HepG2 (cell line): ENCODE results near the gene ACTN1. TPM values are rescaled to one million over a fixed set of nuclear protein-coding genes. Genes with fewer than 3 reads are reported as not detected.

ENCODE experiments used
- EED ChIP-seq: sonication (generic); formaldehyde crosslinking; IDR thresholded peaks from 2 replicates; pipeline ENCODE4 v1.5.0; 2020; ENCODE audit warnings: mild to moderate bottlenecking, missing genetic modification reagents
- EP300 ChIP-seq, 3 experiments: sonication (generic) in 1 of 3; formaldehyde crosslinking in 1 of 3; IDR thresholded peaks; 2 replicates each; pipeline versions ENCODE4 v1.5.1 to v1.6.1; 2011 to 2020; ENCODE audit warnings: low read depth in 2 of 3, low read length in 2 of 3, borderline replicate concordance in 1 of 3, improper control_type of control experiment in 1 of 3, mild to moderate bottlenecking in 1 of 3, missing genetic modification reagents in 1 of 3, moderate library complexity in 1 of 3
- ERF ChIP-seq: IDR thresholded peaks from 2 replicates; pipeline ENCODE4 v1.6.1; 2018; ENCODE audit warnings: missing biosample characterization, missing genetic modification reagents
- FOXK2 ChIP-seq: fragments of 450-650 bp; IDR thresholded peaks from 2 replicates; pipeline ENCODE4 v1.6.1; 2016
- KDM5B ChIP-seq: sonication (generic); formaldehyde crosslinking; IDR thresholded peaks from 2 replicates; pipeline ENCODE4 v1.4.0; 2020; ENCODE audit warnings: missing genetic modification reagents, mild to moderate bottlenecking, borderline replicate concordance
- KMT2A ChIP-seq: sonication (generic); formaldehyde crosslinking; IDR thresholded peaks from 2 replicates; pipeline ENCODE4 v1.4.0; 2020; ENCODE audit warnings: missing genetic modification reagents
- NR2F1 ChIP-seq, 2 experiments: fragments of 450-650 bp in 1 of 2; formaldehyde crosslinking in 1 of 2; IDR thresholded peaks; 2 replicates each; pipeline versions ENCODE4 v1.5.0 to v1.6.1; 2016 to 2020; ENCODE audit warnings: mild to moderate bottlenecking in 1 of 2, missing compliant biosample characterization in 1 of 2, missing genetic modification reagents in 1 of 2, moderate library complexity in 1 of 2
- PITX1 ChIP-seq: sonication (generic); formaldehyde crosslinking; IDR thresholded peaks from 2 replicates; pipeline ENCODE4 v1.5.1; 2020; ENCODE audit warnings: mild to moderate bottlenecking, missing genetic modification reagents
- RBM39 ChIP-seq: fragments of 200-400 bp; formaldehyde crosslinking; IDR thresholded peaks from one replicate; pipeline ENCODE4 v1.6.1; 2018; ENCODE audit warnings: antibody characterized with exemption, mild to moderate bottlenecking, low read depth, low read length; ENCODE audit not compliant: poor library complexity, severe bottlenecking
- SMAD9 ChIP-seq: sonication (generic); formaldehyde crosslinking; IDR thresholded peaks from 2 replicates; pipeline ENCODE4 v1.5.1; 2020; ENCODE audit warnings: mild to moderate bottlenecking, missing genetic modification reagents
- SMYD3 ChIP-seq: sonication (generic); formaldehyde crosslinking; IDR thresholded peaks from 2 replicates; pipeline ENCODE4 v1.8.1; 2023; ENCODE audit warnings: mild to moderate bottlenecking, missing genetic modification reagents
- SOX5 ChIP-seq: IDR thresholded peaks from 2 replicates; pipeline ENCODE4 v1.6.1; 2016; ENCODE audit warnings: borderline replicate concordance
- SRY ChIP-seq: sonication (generic); formaldehyde crosslinking; IDR thresholded peaks from 2 replicates; pipeline ENCODE4 v1.8.0; 2022; ENCODE audit warnings: mild to moderate bottlenecking, missing genetic modification reagents
- TBX2 ChIP-seq: sonication (generic); formaldehyde crosslinking; IDR thresholded peaks from 2 replicates; pipeline ENCODE4 v1.5.0; 2020; ENCODE audit warnings: missing genetic modification reagents, mild to moderate bottlenecking, borderline replicate concordance
- ZNF256 ChIP-seq: sonication (generic); formaldehyde crosslinking; conservative IDR thresholded peaks from 2 replicates; pipeline ENCODE4 v1.4.0; 2020; ENCODE audit warnings: missing genetic modification reagents
- ZNF264 ChIP-seq: sonication (generic); formaldehyde crosslinking; IDR thresholded peaks from 2 replicates; pipeline ENCODE4 v1.4.0; 2020; ENCODE audit warnings: missing genetic modification reagents
- ZNF34 ChIP-seq: sonication (generic); formaldehyde crosslinking; IDR thresholded peaks from 2 replicates; pipeline ENCODE4 v1.4.0; 2020; ENCODE audit warnings: mild to moderate bottlenecking, missing genetic modification reagents, borderline replicate concordance
- polyA plus RNA-seq, 8 experiments: library from polyadenylated mRNA; depleted of rRNA in 3 of 8; stranded (reverse) in 7 of 8; unstranded in 1 of 8; fragments of >200 nt; fragmentation: Illumina TruSeq in 4 of 8; extraction: Trizol in 4 of 8; gene quantifications; 2 replicates each; pipeline versions ENCODE4 v1.2.1 to v1.2.3, GENCODE V29; 2011 to 2016; ENCODE audit warnings: low read depth in 4 of 8, missing spikeins in 1 of 8, mixed read lengths in 1 of 8; ENCODE audit not compliant: insufficient read depth in 1 of 8
- total RNA-seq, 5 experiments: library from RNA; depleted of rRNA; stranded (reverse); fragments of >200 nt; fragmentation: Illumina TruSeq; extraction: Trizol; gene quantifications; 2 replicates each; pipeline ENCODE4 v1.2.3, GENCODE V29; 2016; ENCODE audit warnings: low read depth in 1 of 5
- TF ChIP-seq, protein P1 (sequence below): sonication (generic); formaldehyde crosslinking; IDR thresholded peaks from 2 replicates; pipeline ENCODE4 v1.8.1; 2023; ENCODE audit warnings: mild to moderate bottlenecking, missing genetic modification reagents
- TF ChIP-seq, protein P2 (sequence below): IDR thresholded peaks from 2 replicates; pipeline ENCODE4 v1.6.1; 2016
- TF ChIP-seq, protein P3 (sequence below): sonication (generic); formaldehyde crosslinking; IDR thresholded peaks from 2 replicates; pipeline ENCODE4 v1.5.1; 2020; ENCODE audit warnings: mild to moderate bottlenecking, missing genetic modification reagents
- TF ChIP-seq, protein P4 (sequence below): sonication (generic); formaldehyde crosslinking; IDR thresholded peaks from 2 replicates; pipeline ENCODE4 v1.5.1; 2020; ENCODE audit warnings: mild to moderate bottlenecking, moderate library complexity, missing genetic modification reagents

The ACTN1 gene
- total and polyA plus RNA-seq, 2 of the 13 experiments (the other 11 are each of a cell fraction or from before 2014, with no cell fraction given): 58.6 to 162 TPM

DNA sequence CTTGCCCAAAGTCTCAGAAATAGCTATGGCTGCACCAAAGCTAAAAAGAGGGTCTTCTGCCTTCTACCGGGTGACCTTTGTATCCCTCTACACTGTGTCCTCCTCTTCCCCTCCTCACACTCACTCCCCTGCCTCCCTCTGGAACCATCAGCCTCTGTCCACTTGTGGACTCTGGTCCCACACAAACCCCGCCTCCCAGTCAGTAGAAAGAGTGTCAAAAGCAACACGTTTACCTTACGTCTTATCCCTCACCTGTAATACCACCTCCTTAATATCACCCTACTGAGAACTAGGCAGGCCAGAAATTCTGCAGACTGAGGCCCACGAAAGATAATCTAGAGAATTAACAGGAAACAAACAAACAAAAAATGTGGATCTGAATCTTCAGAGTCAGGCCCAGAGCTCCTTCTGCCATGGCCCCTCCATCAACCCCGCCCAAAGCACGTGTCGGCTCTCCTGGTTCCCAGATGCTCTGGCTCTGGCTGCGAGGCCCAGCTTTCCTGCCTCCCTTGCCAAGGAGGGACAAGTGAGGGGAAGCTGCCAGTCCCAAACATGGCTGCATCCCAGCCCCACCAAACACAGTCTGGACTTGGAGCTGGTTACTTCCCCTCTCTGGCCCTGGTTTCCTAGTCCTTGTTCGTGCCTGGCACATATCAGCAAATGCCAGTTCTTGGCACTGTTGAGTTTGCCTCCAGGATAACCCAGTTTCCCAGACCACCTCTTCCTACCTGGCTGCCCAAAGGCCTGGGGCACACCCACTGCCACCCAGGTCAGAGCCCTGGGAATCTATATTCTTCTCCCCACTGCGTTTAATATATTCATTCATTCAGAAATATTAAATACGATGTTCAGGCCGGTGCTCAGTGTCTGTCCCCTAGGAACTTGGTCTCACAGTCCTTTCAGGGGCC, 2.7 kb downstream of the ACTN1 start (continued):
- TF ChIP-seq EP300 (IDR thresholded peaks at IDR 0.05; ENCODE audit: low read depth in 2 of 2, low read length in 2 of 2) (peak in 1 of 2 experiments; percentile 28; a peak in 1 of 4 replicates), EP300 (CRISPR knock-in tag; IDR thresholded peaks at IDR 0.05; ENCODE audit: borderline replicate concordance) (no peak; the same call in 1 of the 2 replicates), SRY (CRISPR knock-in tag) (peak; percentile 68; the same call in 1 of the 2 replicates), ERF (CRISPR knock-in tag) (peak; percentile 51), ZNF34 (0 out of 2 replicates have a peak, but pooled peaks have one; percentile 39), PITX1 (CRISPR knock-in tag) (peak; percentile 47; the same call in 1 of the 2 replicates), KMT2A (CRISPR knock-in tag) (no peak; the same call in 1 of the 2 replicates), KDM5B (CRISPR knock-in tag) (peak; percentile 50; the same call in 1 of the 2 replicates), SMYD3 (CRISPR knock-in tag) (0 out of 2 replicates have a peak, but pooled peaks have one; percentile 79), NR2F1 (CRISPR knock-in tag; IDR thresholded peaks at IDR 0.05) (0 out of 4 replicates have a peak, but pooled peaks of 1 of the 2 experiments have one; percentile 35), TBX2 (peak; percentile 94; the same call in 1 of the 2 replicates), ZNF256 (CRISPR knock-in tag) (0 out of 2 replicates have a peak, but pooled peaks have one; percentile 67), FOXK2 (no peak), ZNF264 (CRISPR knock-in tag) (0 out of 2 replicates have a peak, but pooled peaks have one; percentile 45), RBM39 (no peak), SMAD9 (CRISPR knock-in tag) (no peak), SOX5 (CRISPR knock-in tag) (peak; percentile 52; the same call in 1 of the 2 replicates), EED (CRISPR knock-in tag) (no peak)
- TF ChIP-seq, protein P1, sequence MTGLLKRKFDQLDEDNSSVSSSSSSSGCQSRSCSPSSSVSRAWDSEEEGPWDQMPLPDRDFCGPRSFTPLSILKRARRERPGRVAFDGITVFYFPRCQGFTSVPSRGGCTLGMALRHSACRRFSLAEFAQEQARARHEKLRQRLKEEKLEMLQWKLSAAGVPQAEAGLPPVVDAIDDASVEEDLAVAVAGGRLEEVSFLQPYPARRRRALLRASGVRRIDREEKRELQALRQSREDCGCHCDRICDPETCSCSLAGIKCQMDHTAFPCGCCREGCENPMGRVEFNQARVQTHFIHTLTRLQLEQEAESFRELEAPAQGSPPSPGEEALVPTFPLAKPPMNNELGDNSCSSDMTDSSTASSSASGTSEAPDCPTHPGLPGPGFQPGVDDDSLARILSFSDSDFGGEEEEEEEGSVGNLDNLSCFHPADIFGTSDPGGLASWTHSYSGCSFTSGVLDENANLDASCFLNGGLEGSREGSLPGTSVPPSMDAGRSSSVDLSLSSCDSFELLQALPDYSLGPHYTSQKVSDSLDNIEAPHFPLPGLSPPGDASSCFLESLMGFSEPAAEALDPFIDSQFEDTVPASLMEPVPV (CRISPR knock-in tag): peak; percentile 59; the same call in 1 of the 2 replicates
- TF ChIP-seq, protein P2, sequence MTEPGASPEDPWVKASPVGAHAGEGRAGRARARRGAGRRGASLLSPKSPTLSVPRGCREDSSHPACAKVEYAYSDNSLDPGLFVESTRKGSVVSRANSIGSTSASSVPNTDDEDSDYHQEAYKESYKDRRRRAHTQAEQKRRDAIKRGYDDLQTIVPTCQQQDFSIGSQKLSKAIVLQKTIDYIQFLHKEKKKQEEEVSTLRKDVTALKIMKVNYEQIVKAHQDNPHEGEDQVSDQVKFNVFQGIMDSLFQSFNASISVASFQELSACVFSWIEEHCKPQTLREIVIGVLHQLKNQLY (CRISPR knock-in tag): peak; percentile 73; the same call in 1 of the 2 replicates
- TF ChIP-seq, protein P3, sequence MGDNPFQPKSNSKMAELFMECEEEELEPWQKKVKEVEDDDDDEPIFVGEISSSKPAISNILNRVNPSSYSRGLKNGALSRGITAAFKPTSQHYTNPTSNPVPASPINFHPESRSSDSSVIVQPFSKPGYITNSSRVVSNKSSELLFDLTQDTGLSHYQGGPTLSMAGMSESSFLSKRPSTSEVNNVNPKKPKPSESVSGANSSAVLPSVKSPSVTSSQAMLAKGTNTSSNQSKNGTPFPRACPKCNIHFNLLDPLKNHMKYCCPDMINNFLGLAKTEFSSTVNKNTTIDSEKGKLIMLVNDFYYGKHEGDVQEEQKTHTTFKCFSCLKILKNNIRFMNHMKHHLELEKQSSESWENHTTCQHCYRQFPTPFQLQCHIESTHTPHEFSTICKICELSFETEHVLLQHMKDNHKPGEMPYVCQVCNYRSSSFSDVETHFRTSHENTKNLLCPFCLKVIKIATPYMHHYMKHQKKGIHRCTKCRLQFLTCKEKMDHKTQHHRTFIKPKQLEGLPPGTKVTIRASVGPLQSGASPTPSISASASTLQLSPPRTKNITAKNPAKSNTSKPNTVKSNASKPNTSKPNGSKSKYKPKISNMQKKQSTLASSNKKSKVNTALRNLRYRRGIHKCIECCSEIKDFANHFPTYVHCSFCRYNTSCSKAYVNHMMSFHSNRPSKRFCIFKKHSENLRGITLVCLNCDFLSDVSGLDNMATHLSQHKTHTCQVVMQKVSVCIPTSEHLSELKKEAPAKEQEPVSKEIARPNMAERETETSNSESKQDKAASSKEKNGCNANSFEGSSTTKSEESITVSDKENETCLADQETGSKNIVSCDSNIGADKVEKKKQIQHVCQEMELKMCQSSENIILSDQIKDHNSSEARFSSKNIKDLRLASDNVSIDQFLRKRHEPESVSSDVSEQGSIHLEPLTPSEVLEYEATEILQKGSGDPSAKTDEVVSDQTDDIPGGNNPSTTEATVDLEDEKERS: peak; percentile 74; the same call in 1 of the 2 replicates
- TF ChIP-seq, protein P4, sequence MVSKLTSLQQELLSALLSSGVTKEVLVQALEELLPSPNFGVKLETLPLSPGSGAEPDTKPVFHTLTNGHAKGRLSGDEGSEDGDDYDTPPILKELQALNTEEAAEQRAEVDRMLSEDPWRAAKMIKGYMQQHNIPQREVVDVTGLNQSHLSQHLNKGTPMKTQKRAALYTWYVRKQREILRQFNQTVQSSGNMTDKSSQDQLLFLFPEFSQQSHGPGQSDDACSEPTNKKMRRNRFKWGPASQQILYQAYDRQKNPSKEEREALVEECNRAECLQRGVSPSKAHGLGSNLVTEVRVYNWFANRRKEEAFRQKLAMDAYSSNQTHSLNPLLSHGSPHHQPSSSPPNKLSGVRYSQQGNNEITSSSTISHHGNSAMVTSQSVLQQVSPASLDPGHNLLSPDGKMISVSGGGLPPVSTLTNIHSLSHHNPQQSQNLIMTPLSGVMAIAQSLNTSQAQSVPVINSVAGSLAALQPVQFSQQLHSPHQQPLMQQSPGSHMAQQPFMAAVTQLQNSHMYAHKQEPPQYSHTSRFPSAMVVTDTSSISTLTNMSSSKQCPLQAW (CRISPR knock-in tag): peak; percentile 26; the same call in 1 of the 2 replicates
